ENCODE measurements around the gene FN3KRP.

DNA sequence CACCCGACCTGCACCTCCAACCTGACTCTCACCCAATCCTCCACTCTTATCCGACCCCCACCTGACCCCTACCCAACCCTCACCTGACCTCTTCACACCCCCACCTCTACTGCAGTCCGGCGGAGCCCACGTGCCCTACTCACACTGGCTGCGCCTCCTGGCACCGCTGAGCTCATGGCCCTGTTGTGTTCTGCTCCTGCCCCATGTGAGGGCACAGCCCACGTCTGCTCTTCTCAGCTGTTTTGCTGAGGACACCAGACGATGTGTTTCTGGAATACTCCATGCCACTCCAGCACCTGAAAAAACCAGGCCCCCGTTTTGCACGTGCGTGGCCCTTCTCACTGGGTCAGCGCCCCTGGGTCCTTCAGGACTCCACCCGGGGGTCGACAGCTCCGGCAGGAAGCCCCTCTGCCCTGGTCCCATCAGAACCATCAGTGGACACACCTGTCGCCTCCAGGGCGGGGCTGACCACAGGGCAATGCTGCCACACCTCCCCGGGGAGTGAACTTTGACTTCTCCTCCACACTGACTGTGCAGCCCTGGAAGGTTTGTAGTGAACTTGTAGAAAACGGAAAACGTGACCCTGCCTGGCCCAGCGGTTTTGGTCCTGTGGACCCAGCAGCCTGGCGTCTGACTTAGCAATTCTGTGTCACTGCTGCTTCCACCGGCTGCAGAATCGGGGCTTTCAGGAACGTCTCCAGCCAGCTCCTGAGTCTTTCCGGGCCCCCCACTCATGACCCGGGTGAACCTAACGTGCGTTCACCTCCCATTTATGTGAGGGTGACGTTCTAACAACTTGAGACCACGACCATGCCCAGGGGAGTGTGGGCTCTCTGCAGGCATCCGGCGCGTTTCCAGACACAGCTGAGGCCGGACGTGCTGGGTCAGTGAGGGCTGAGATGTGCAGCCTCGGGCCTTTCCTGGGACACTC lies 12.3 kb upstream of the FN3KRP start:
- TF ChIP-seq POLR2A (IDR thresholded peaks at IDR 0.05) (no peak), CTCF (IDR thresholded peaks at IDR 0.05) (no peak)

Measured in testis (tissue), 2 donors.